Fibroblast of peridontal ligament (primary cell): ENCODE measurements around the gene GJA5.

ENCODE experiments used
- DNase-seq: peaks from one replicate; pipeline ENCODE4 v3.0.0-alpha.2; 2010; ENCODE audit errors: extremely low read depth

Gene GJA5

GRCh38 chr1:147729315-147729714 is 31.1 kb downstream of the GJA5 start:
- DNase-seq, result no peak

GRCh38 chr1:147726168-147726567 is 34.2 kb downstream of the GJA5 start:
- DNase-seq, result no peak

- no peak for DNase-seq
Measured at GRCh38 chr1:147725685-147726084, 34.7 kb downstream of the GJA5 start.

- no peak for DNase-seq
Measured at GRCh38 chr1:147723691-147724323, 36.6 kb downstream of the GJA5 start.

- DNase-seq, result no peak
Measured at GRCh38 chr1:147722124-147722523, 38.3 kb downstream of the GJA5 start.

- DNase-seq, result no peak
Measured at GRCh38 chr1:147721716-147722115, 38.7 kb downstream of the GJA5 start.

- DNase-seq, result no peak
Measured at GRCh38 chr1:147720557-147720956, 39.8 kb downstream of the GJA5 start.

GRCh38 chr1:147719711-147720225 is 40.6 kb downstream of the GJA5 start:
- DNase-seq, result no peak

- no peak for DNase-seq
Measured at GRCh38 chr1:147719029-147719698, 41.2 kb downstream of the GJA5 start.

GRCh38 chr1:147717706-147718097 is 42.7 kb downstream of the GJA5 start:
- no peak for DNase-seq

- no peak for DNase-seq
Measured at GRCh38 chr1:147717051-147717705, 43.2 kb downstream of the GJA5 start.

GRCh38 chr1:147712605-147713004 is 47.8 kb downstream of the GJA5 start:
- DNase-seq, result no peak
